ENCODE measurements around the gene CRYZL1.

DNA sequence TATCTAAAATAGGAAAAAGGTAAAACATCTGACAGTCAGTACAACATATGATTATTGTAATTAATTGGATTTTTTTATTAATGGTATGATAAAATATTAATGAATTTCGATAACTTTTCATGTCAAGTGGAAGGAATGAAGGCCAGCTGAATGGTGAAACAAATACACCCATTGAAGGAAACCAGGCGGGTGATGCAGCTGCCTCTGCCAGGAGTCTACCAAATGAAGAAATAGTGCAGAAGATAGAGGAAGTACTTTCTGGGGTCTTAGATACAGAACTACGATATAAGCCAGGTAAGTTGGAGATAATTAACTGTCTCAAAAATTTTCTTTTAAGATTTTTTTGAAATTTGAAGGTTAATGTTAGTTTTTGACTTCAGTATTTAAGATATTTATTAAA, 95.5 kb downstream of the CRYZL1 start:
- no peak for TF ChIP-seq POLR2AphosphoS5 (IDR thresholded peaks at IDR 0.05; ENCODE audit: low read depth, low read length)
- TF ChIP-seq CEBPB (IDR thresholded peaks at IDR 0.05; ENCODE audit: low read depth): no peak
- TF ChIP-seq, protein P1, sequence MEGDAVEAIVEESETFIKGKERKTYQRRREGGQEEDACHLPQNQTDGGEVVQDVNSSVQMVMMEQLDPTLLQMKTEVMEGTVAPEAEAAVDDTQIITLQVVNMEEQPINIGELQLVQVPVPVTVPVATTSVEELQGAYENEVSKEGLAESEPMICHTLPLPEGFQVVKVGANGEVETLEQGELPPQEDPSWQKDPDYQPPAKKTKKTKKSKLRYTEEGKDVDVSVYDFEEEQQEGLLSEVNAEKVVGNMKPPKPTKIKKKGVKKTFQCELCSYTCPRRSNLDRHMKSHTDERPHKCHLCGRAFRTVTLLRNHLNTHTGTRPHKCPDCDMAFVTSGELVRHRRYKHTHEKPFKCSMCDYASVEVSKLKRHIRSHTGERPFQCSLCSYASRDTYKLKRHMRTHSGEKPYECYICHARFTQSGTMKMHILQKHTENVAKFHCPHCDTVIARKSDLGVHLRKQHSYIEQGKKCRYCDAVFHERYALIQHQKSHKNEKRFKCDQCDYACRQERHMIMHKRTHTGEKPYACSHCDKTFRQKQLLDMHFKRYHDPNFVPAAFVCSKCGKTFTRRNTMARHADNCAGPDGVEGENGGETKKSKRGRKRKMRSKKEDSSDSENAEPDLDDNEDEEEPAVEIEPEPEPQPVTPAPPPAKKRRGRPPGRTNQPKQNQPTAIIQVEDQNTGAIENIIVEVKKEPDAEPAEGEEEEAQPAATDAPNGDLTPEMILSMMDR (IDR thresholded peaks at IDR 0.05 in 2 of 3, conservative IDR thresholded peaks at IDR 0.05 in 1 of 3; ENCODE audit: borderline replicate concordance in 1 of 3, insufficient read depth in 1 of 3, low read depth in 2 of 3, low read length in 2 of 3): no peak
- no peak for TF ChIP-seq POLR2A (IDR thresholded peaks at IDR 0.05; ENCODE audit: borderline replicate concordance, extremely low read depth, insufficient read depth, insufficient read length)
- no peak for TF ChIP-seq SRF (IDR thresholded peaks at IDR 0.05; ENCODE audit: low read depth)

All from HCT116 (cell line).